ENCODE data around the gene SHPK.

Gene SHPK

DNA sequence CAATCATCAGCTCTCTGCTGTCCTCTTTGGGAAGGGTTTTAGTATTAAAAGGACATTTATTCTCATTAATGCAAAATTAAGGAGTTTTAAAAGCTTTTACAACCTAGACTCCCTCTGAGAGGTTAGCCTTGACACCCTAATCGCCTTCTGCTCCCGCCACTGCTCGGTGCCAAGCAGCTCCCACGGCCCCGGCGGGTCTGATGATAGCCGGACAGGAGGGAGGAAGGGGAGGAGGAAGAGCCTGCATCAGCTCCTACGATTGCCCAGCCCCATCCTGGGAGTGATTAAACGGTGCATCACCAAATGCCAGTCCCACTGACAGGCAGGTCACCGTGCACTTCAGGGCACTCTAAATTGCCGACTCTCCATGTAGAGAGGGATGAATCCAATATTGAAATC lies 8.3 kb downstream of the SHPK start:
- H3K4me1 Mint-ChIP-seq (ENCODE audit: low read depth): peaks cover 34% of the 10 kb centered on the region
- H3K4me3 Mint-ChIP-seq: no peak overlapping the region
- no peak overlapping the region for H3K27ac Mint-ChIP-seq
- no peaks in the 10 kb centered on the region for H3K9me3 Mint-ChIP-seq
- H3K27me3 Mint-ChIP-seq: no peaks in the 10 kb centered on the region
- H3K36me3 Mint-ChIP-seq (ENCODE audit: low read depth): peaks cover 84% of the 10 kb centered on the region
- intact Hi-C loops (cut with micrococcal nuclease): no loop called here

DNA sequence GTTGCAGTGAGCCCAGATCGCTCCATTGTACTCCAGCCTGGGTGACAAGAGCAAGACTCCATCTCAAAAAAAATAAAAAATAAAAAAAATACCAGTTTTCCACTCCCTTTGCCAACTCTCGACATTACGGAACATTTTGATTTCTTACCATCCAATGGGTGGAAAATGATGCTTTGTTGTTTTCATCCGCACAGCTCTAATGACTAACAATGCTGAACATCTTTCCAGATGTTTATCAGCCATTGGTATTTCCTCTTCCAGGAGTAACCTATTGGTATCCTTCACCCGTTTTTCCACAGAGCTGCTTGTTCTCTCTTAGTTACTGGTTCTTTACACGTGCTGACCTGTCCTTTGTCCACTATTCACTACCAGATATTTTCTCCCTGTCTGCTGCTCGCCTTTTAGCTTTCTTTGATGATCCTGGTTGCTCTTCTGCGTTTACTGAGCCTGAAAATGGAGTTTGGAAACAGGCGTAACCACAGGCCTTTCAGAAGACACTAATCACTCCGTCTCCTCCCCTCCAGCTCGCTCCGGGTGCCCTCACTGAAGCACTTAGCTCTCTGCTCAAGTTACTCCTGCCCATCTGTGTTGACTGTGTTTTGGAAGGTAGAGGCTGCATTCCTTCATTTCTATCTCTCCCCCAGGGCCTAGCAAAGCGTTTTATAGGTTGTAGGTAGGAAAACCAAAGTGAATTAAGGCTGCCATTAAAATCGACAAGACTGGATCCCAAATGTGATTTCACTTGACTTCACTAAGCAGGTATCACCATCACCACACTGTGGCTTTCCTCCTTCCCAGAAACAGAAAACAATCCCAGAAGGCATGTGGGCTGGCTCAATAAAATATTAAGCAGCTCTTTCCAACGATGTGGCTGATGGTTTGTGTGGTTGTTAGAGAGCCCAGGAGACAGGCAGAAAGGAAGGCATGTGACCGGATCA lies 8.9 kb downstream of the SHPK start:
- Mint-ChIP-seq H3K4me1 (ENCODE audit: low read depth) (peaks cover 27% of the 10 kb centered on the region), H3K9me3 (no peaks in the 10 kb centered on the region), H3K36me3 (ENCODE audit: low read depth) (peaks cover 86% of the 10 kb centered on the region), H3K27me3 (no peaks in the 10 kb centered on the region), H3K4me3 (no peak overlapping the region), H3K27ac (no peak overlapping the region)
- intact Hi-C loops (cut with micrococcal nuclease): no loop called here

GRCh38 chr17:3622977-3623594 lies 13.0 kb downstream of the SHPK start:
- Mint-ChIP-seq H3K4me1 (ENCODE audit: low read depth) (peaks cover 4% of the 10 kb centered on the region), H3K4me3 (no peak overlapping the region), H3K27me3 (no peaks in the 10 kb centered on the region), H3K36me3 (ENCODE audit: low read depth) (peaks cover 100% of the 10 kb centered on the region), H3K27ac (no peak overlapping the region), H3K9me3 (no peaks in the 10 kb centered on the region)
- intact Hi-C loops (cut with micrococcal nuclease): no loop called here

- intact Hi-C loops (cut with micrococcal nuclease): no loop called here
- Mint-ChIP-seq H3K9me3 (no peaks in the 10 kb centered on the region), H3K4me3 (no peak overlapping the region), H3K27ac (no peak overlapping the region), H3K36me3 (ENCODE audit: low read depth) (peaks cover 100% of the 10 kb centered on the region), H3K4me1 (ENCODE audit: low read depth) (peaks cover 4% of the 10 kb centered on the region), H3K27me3 (no peaks in the 10 kb centered on the region)
Measured at GRCh38 chr17:3621146-3621720, 14.8 kb downstream of the SHPK start.

DNA sequence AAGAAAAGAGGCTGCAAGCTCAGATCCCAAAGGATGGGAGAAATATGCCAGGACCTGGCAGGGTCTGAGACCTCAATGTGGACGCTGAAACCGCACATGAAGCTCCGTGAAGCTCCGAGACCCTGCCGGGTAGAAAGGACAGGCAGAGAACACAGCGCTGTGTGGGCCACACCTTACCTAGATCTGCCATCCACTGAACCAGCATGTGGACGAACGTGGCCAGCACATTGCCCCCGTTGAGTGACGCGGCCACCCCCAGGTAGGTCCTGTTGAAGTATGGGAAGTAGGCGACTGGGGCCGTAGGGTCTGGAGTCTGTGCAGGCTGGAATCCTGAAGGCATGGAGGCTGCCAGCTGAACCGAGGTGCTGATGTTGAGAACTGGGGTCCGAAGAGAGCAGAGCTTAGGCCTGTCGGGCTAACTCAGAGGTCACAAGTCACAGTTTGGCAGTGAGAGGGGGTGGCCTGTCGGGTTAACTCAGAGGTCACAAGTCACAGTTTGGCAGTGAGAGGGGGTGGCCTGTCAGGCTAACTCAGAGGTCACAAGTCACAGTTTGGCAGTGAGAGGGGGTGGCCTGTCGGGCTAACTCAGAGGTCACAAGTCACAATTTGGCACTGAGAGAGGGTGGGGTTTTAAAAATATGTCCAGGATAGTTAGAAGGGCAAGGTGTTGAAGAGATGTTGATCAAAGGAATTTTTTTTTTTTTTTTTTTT lies 20.7 kb downstream of the SHPK start:
- no peak overlapping the region for H3K27ac Mint-ChIP-seq
- H3K27me3 Mint-ChIP-seq: no peaks in the 10 kb centered on the region
- H3K4me1 Mint-ChIP-seq (ENCODE audit: low read depth): no peaks in the 10 kb centered on the region
- intact Hi-C loops (cut with micrococcal nuclease): no loop called here
- H3K9me3 Mint-ChIP-seq: no peaks in the 10 kb centered on the region
- H3K4me3 Mint-ChIP-seq: no peak overlapping the region
- H3K36me3 Mint-ChIP-seq (ENCODE audit: low read depth): peaks cover 100% of the 10 kb centered on the region

DNA sequence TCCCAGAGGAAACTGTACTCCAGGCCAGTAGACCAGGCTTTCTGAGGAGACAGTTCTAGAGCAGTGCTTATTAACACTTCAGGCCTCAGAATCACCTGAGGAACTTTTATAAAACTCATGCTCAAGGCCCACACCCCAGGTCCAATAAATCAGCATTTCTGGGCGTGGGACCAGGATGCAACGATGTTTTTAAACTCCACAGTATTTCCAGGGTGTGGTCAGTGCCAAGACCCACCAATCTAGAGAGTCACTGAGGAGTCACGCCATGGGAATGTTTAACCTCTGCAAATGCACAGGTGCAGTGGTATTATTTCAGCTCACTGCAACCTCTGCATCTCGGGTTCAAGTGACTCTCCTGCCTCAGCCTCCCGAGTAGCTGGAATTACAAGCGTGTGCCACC lies 22.9 kb downstream of the SHPK start:
- intact Hi-C loops (cut with micrococcal nuclease): no loop called here
- H3K9me3 Mint-ChIP-seq: no peaks in the 10 kb centered on the region
- no peak overlapping the region for H3K4me3 Mint-ChIP-seq
- H3K36me3 Mint-ChIP-seq (ENCODE audit: low read depth): peaks cover 100% of the 10 kb centered on the region
- H3K27ac Mint-ChIP-seq: no peak overlapping the region
- no peaks in the 10 kb centered on the region for H3K27me3 Mint-ChIP-seq
- H3K4me1 Mint-ChIP-seq (ENCODE audit: low read depth): no peaks in the 10 kb centered on the region

DNA sequence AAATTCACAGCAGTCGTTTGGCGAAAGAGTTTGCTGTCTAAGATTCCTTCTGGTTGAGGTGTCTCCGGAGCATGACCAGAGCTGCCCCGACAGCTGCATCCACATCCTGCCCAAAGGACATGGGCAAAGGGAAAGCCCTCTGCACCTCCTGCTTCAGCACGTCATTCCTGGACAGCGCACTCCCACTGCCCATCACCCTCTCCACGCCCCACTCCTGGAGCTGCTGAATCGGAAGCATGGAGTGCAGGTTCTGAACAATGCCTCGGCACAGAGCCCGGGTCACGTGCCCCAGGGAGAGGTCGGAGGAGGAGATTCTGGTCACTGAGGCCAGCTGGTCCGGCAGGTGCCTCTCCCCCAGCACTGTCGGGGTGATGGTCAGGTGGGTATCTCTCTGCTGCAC lies 25.5 kb downstream of the SHPK start:
- intact Hi-C loops (cut with micrococcal nuclease): no loop called here
- H3K27me3 Mint-ChIP-seq: no peaks in the 10 kb centered on the region
- no peak overlapping the region for H3K4me3 Mint-ChIP-seq
- H3K4me1 Mint-ChIP-seq (ENCODE audit: low read depth): no peaks in the 10 kb centered on the region
- no peak overlapping the region for H3K27ac Mint-ChIP-seq
- peaks cover 100% of the 10 kb centered on the region for H3K36me3 Mint-ChIP-seq (ENCODE audit: low read depth)
- H3K9me3 Mint-ChIP-seq: no peaks in the 10 kb centered on the region

GRCh38 chr17:3609689-3610088 lies 26.4 kb downstream of the SHPK start:
- Mint-ChIP-seq H3K27ac (no peak overlapping the region), H3K4me1 (ENCODE audit: low read depth) (no peaks in the 10 kb centered on the region), H3K4me3 (no peak overlapping the region), H3K36me3 (ENCODE audit: low read depth) (peaks cover 100% of the 10 kb centered on the region), H3K27me3 (no peaks in the 10 kb centered on the region), H3K9me3 (no peaks in the 10 kb centered on the region)
- intact Hi-C loops (cut with micrococcal nuclease): no loop called here

GRCh38 chr17:3603870-3604259 lies 32.2 kb downstream of the SHPK start:
- Mint-ChIP-seq H3K27me3 (no peaks in the 10 kb centered on the region), H3K36me3 (ENCODE audit: low read depth) (peaks cover 95% of the 10 kb centered on the region), H3K4me1 (ENCODE audit: low read depth) (peaks cover 11% of the 10 kb centered on the region), H3K4me3 (no peak overlapping the region), H3K9me3 (no peaks in the 10 kb centered on the region), H3K27ac (no peak overlapping the region)
- intact Hi-C loops (cut with micrococcal nuclease): loop anchor here (5.0 kb wide), 1 partner anchor 43 kb away; no protein-coding TSS in a partner anchor

DNA sequence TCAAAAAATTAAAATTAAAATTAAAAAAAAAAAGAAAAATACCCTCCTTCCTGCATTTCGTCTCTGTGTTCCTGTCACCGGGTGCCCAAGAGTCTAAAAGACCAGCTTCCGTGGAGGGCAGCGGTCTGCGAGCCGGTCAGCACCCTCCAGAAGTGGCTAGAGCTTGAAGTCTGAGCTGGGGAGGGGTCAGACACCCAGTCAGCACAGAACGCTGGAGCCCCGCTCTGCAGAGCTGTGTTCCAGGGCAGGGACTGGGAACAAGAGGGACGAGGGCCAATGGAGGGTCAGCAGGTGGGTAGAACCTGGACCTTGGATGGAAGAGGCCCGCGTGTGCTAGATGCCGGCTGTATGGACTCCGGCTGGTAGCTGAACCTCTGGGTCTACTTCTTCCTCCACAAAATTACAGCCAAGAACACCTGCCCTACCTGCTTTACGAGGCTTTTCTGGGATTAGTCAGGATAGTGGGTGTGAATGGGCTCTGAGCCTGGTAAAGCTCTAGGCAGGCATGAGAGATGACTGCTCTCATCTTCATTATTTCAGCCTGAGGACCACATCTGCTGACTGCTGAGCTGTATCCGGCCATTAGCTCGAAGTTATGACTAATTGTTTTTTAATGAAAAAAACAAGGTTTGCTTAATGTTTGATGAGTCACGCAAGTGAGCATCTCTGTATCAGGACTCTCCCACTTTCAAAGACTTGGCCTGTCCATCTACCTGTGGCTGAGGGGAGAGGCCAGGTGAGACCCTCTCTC lies 32.8 kb downstream of the SHPK start:
- intact Hi-C loops (cut with micrococcal nuclease): loop anchor here (5.0 kb wide), 1 partner anchor 44 kb away; no protein-coding TSS in a partner anchor
- H3K4me3 Mint-ChIP-seq: no peak overlapping the region
- no peaks in the 10 kb centered on the region for H3K9me3 Mint-ChIP-seq
- H3K27ac Mint-ChIP-seq: no peak overlapping the region
- H3K36me3 Mint-ChIP-seq (ENCODE audit: low read depth): peaks cover 94% of the 10 kb centered on the region
- H3K4me1 Mint-ChIP-seq (ENCODE audit: low read depth): peaks cover 11% of the 10 kb centered on the region
- no peaks in the 10 kb centered on the region for H3K27me3 Mint-ChIP-seq

DNA sequence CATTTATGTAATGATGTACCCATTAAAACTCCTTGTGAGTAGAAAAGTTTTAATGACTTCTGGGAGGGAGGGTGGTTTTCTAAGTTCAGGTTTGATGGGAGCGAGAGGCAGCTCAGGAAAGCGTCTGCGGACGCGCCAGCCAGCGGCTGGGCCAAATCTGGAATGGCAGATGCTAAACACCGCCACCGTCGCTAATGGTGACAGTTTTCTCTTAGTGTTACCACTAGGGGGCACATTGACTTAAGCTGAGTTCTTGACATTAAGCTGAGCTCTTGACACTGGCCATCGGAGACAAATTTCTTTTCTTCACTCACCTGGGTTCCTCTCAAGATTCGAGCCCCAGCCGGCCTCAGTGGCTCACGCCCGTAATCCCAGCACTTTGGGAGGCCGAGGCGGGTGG lies 33.6 kb downstream of the SHPK start:
- Mint-ChIP-seq H3K4me1 (ENCODE audit: low read depth) (peaks cover 11% of the 10 kb centered on the region), H3K27me3 (no peaks in the 10 kb centered on the region)
- intact Hi-C loops (cut with micrococcal nuclease): loop anchor here (5.0 kb wide), 1 partner anchor 45 kb away; no protein-coding TSS in a partner anchor

DNA sequence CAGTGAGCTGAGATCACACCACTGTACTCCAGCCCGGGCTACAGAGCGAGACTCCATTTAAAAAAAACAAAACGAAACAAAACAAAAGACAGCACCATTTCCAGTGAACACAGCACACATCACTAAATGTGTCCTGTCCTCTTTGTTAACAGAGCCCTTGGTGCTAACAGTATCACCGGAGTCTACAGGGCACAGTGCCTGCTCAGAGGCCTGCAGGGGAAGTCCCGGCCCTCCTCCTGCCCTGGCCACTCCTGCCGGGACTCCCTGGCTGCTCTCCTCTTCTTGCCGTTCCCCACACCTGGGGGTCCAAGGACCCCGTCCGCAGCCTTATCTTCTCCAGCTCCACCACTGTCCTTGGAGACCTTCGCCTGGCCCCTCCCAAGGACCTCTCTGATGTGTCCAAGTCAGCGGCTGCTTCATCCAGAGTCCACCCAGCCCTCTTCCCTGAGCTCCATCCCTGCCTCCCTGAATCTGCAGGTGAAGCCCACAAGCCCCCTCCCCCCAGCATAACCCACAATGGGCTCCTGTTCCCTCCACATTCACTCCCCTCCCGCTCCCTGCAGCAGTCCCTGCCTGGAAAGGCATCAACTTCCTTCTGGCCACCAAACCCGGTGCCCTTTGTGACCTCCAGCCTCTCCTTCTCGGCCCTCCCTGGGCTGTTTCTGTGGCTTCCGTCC lies 35.4 kb downstream of the SHPK start:
- H3K4me3 Mint-ChIP-seq: no peak overlapping the region
- peaks cover 93% of the 10 kb centered on the region for H3K36me3 Mint-ChIP-seq (ENCODE audit: low read depth)
- peaks cover 11% of the 10 kb centered on the region for H3K4me1 Mint-ChIP-seq (ENCODE audit: low read depth)
- no peaks in the 10 kb centered on the region for H3K9me3 Mint-ChIP-seq
- intact Hi-C loops (cut with micrococcal nuclease): loop anchor here (5.0 kb wide), 1 partner anchor 47 kb away; no protein-coding TSS in a partner anchor
- H3K27me3 Mint-ChIP-seq: no peaks in the 10 kb centered on the region
- no peak overlapping the region for H3K27ac Mint-ChIP-seq

More for the DNA sequence above, 33.6 kb downstream of the SHPK start:
- no peak overlapping the region for H3K27ac Mint-ChIP-seq
- H3K4me3 Mint-ChIP-seq: no peak overlapping the region
- H3K9me3 Mint-ChIP-seq: no peaks in the 10 kb centered on the region
- peaks cover 94% of the 10 kb centered on the region for H3K36me3 Mint-ChIP-seq (ENCODE audit: low read depth)

GRCh38 chr17:3598078-3598477 lies 38.0 kb downstream of the SHPK start:
- Mint-ChIP-seq H3K36me3 (ENCODE audit: low read depth) (peaks cover 88% of the 10 kb centered on the region), H3K4me3 (no peak overlapping the region), H3K27ac (no peak overlapping the region), H3K4me1 (ENCODE audit: low read depth) (peaks cover 11% of the 10 kb centered on the region), H3K27me3 (no peaks in the 10 kb centered on the region), H3K9me3 (no peaks in the 10 kb centered on the region)
- intact Hi-C loops (cut with micrococcal nuclease): no loop called here
